Effector memory CD8-positive, alpha-beta T cell (primary cell): ENCODE results near the gene USP2.
"Not testable (repeated sequence)": the region's sequence is repeated elsewhere in the genome, so short reads cannot be mapped to it uniquely, and the experiment has no call there.

Experiments used
- ATAC-seq: fragments of 150-1000 bp; cut with Tn5 transposase; replicated peaks from 2 replicates; pipeline ENCODE4 v1.10.0; 2021; ENCODE audit warnings: mild to moderate bottlenecking, moderate library complexity
- DNase-seq, 3 experiments: peaks; one replicate each; pipeline ENCODE4 v3.0.0; 2021
- H3K27ac Mint-ChIP-seq, 2 donors: one replicate each; pipeline ENCODE4 v1.8.0; 2022; ENCODE audit warnings: mild to moderate bottlenecking in 2 of 2, mixed read lengths in 2 of 2, moderate library complexity in 2 of 2
- H3K27me3 Mint-ChIP-seq, 2 donors: one replicate each; pipeline ENCODE4 v1.8.0; 2022; ENCODE audit warnings: mixed read lengths in 2 of 2
- H3K36me3 Mint-ChIP-seq: one replicate; pipeline ENCODE4 v1.8.0; 2022; ENCODE audit warnings: mild to moderate bottlenecking, moderate library complexity, mixed read lengths; ENCODE audit not compliant: insufficient read depth
- H3K4me1 Mint-ChIP-seq, 2 donors: one replicate each; pipeline ENCODE4 v1.8.0; 2022; ENCODE audit warnings: low read depth in 2 of 2, mixed read lengths in 2 of 2
- H3K4me3 Mint-ChIP-seq, 2 donors: one replicate each; pipeline ENCODE4 v1.8.0; 2022; ENCODE audit warnings: mild to moderate bottlenecking in 2 of 2, mixed read lengths in 2 of 2, moderate library complexity in 2 of 2
- H3K9me3 Mint-ChIP-seq, 2 donors: one replicate each; pipeline ENCODE4 v1.8.0; 2022; ENCODE audit warnings: mixed read lengths in 2 of 2

Gene USP2

GRCh38 chr11:119404872-119405271 is 23.4 kb upstream of the USP2 start:
- H3K4me1 Mint-ChIP-seq = no peaks in the 10 kb centered on the region
- no peak overlapping the region for H3K27ac Mint-ChIP-seq
- DNase-seq = no peak
- peaks cover 4% of the 10 kb centered on the region for H3K36me3 Mint-ChIP-seq
- no peak overlapping the region for H3K4me3 Mint-ChIP-seq
- no peaks in the 10 kb centered on the region for H3K9me3 Mint-ChIP-seq
- ATAC-seq = no peak
- H3K27me3 Mint-ChIP-seq = peaks cover 16 to 39% of the 10 kb centered on the region in 2 donors

GRCh38 chr11:119403021-119403420 is 21.5 kb upstream of the USP2 start:
- Mint-ChIP-seq H3K27me3 (peaks cover 35 to 51% of the 10 kb centered on the region in 2 donors), H3K9me3 (peaks cover 4 to 10% of the 10 kb centered on the region in 2 donors), H3K27ac (no peak overlapping the region), H3K36me3 (peaks cover 4% of the 10 kb centered on the region), H3K4me3 (no peak overlapping the region), H3K4me1 (no peaks in the 10 kb centered on the region)
- no peak for ATAC-seq
- DNase-seq = no peak

- no peak overlapping the region for H3K27ac Mint-ChIP-seq
- no peak overlapping the region for H3K4me3 Mint-ChIP-seq
- H3K27me3 Mint-ChIP-seq = peaks cover 40 to 51% of the 10 kb centered on the region in 2 donors
- no peaks in the 10 kb centered on the region for H3K4me1 Mint-ChIP-seq
- H3K36me3 Mint-ChIP-seq = peaks cover 4% of the 10 kb centered on the region
- DNase-seq (no peak), ATAC-seq (no peak)
- peaks cover 9 to 12% of the 10 kb centered on the region in 2 donors for H3K9me3 Mint-ChIP-seq
Observed at GRCh38 chr11:119402470-119402869, 21.0 kb upstream of the USP2 start.

- no peaks in the 10 kb centered on the region for H3K36me3 Mint-ChIP-seq
- H3K27me3 Mint-ChIP-seq = peaks cover 46 to 61% of the 10 kb centered on the region in 2 donors
Observed at GRCh38 chr11:119400860-119401259, 19.4 kb upstream of the USP2 start.

GRCh38 chr11:119397740-119398139 is 16.2 kb upstream of the USP2 start:
- peaks cover 68 to 71% of the 10 kb centered on the region in 2 donors for H3K27me3 Mint-ChIP-seq
- no peak for DNase-seq
- peaks cover 9 to 12% of the 10 kb centered on the region in 2 donors for H3K9me3 Mint-ChIP-seq
- no peaks in the 10 kb centered on the region for H3K36me3 Mint-ChIP-seq
- no peak for ATAC-seq
- no peak overlapping the region for H3K27ac Mint-ChIP-seq
- H3K4me1 Mint-ChIP-seq = no peaks in the 10 kb centered on the region
- no peak overlapping the region for H3K4me3 Mint-ChIP-seq

More at GRCh38 chr11:119400860-119401259, 19.4 kb upstream of the USP2 start:
- Mint-ChIP-seq H3K27ac (no peak overlapping the region), H3K4me1 (no peaks in the 10 kb centered on the region), H3K9me3 (peaks cover 9 to 12% of the 10 kb centered on the region in 2 donors), H3K4me3 (no peak overlapping the region)
- ATAC-seq (no peak), DNase-seq (no peak)

GRCh38 chr11:119396835-119397234 is 15.3 kb upstream of the USP2 start:
- Mint-ChIP-seq H3K4me1 (no peaks in the 10 kb centered on the region), H3K36me3 (no peaks in the 10 kb centered on the region), H3K27ac (no peak overlapping the region), H3K27me3 (peaks cover 64 to 67% of the 10 kb centered on the region in 2 donors), H3K9me3 (peaks cover 9 to 12% of the 10 kb centered on the region in 2 donors), H3K4me3 (no peak overlapping the region)
- ATAC-seq (no peak), DNase-seq (no peak)

- DNase-seq = no peak
- Mint-ChIP-seq H3K27ac (no peak overlapping the region), H3K36me3 (no peaks in the 10 kb centered on the region)
Observed at GRCh38 chr11:119391275-119391674, 9.8 kb upstream of the USP2 start.

GRCh38 chr11:119389611-119390254 is 8.2 kb upstream of the USP2 start:
- DNase-seq = no peak
- Mint-ChIP-seq H3K4me1 (peaks cover 0 to 1% of the 10 kb centered on the region in 2 donors), H3K4me3 (no peak overlapping the region), H3K9me3 (no peaks in the 10 kb centered on the region), H3K27ac (no peak overlapping the region), H3K27me3 (peaks cover 27 to 35% of the 10 kb centered on the region in 2 donors), H3K36me3 (no peaks in the 10 kb centered on the region)
- ATAC-seq = no peak

More at GRCh38 chr11:119391275-119391674, 9.8 kb upstream of the USP2 start:
- H3K27me3 Mint-ChIP-seq = peaks cover 36 to 44% of the 10 kb centered on the region in 2 donors
- no peak overlapping the region for H3K4me3 Mint-ChIP-seq
- ATAC-seq = no peak
- H3K4me1 Mint-ChIP-seq = peaks cover 0 to 1% of the 10 kb centered on the region in 2 donors
- no peaks in the 10 kb centered on the region for H3K9me3 Mint-ChIP-seq

- Mint-ChIP-seq H3K27me3 (peaks cover 15 to 22% of the 10 kb centered on the region in 2 donors), H3K4me1 (peaks cover 0 to 1% of the 10 kb centered on the region in 2 donors), H3K27ac (no peak overlapping the region), H3K4me3 (no peak overlapping the region), H3K9me3 (no peaks in the 10 kb centered on the region), H3K36me3 (no peaks in the 10 kb centered on the region)
- ATAC-seq (no peak), DNase-seq (no peak)
Observed at GRCh38 chr11:119388103-119388502, 6.6 kb upstream of the USP2 start.

- H3K4me1 Mint-ChIP-seq = peaks cover 0 to 4% of the 10 kb centered on the region in 2 donors
Observed at GRCh38 chr11:119384332-119384731, 2.8 kb upstream of the USP2 start.

GRCh38 chr11:119382513-119382912 is 1.0 kb upstream of the USP2 start:
- H3K36me3 Mint-ChIP-seq, H3K27ac Mint-ChIP-seq, H3K4me3 Mint-ChIP-seq, H3K9me3 Mint-ChIP-seq, H3K4me1 Mint-ChIP-seq, DNase-seq, ATAC-seq, H3K27me3 Mint-ChIP-seq: not testable (repeated sequence)

More at GRCh38 chr11:119384332-119384731, 2.8 kb upstream of the USP2 start:
- no peaks in the 10 kb centered on the region for H3K9me3 Mint-ChIP-seq
- H3K27ac Mint-ChIP-seq = no peak overlapping the region
- ATAC-seq (no peak), DNase-seq (no peak)
- H3K4me3 Mint-ChIP-seq = no peak overlapping the region
- H3K36me3 Mint-ChIP-seq = no peaks in the 10 kb centered on the region
- H3K27me3 Mint-ChIP-seq = peaks cover 0 to under 1% of the 10 kb centered on the region in 2 donors

GRCh38 chr11:119382101-119382500 is 611 bp upstream of the USP2 start:
- Mint-ChIP-seq H3K9me3 (no peaks in the 10 kb centered on the region), H3K4me3 (no peak overlapping the region), H3K27me3 (no peaks in the 10 kb centered on the region), H3K27ac (no peak overlapping the region), H3K36me3 (no peaks in the 10 kb centered on the region), H3K4me1 (peaks cover 0 to 4% of the 10 kb centered on the region in 2 donors)
- ATAC-seq (no peak), DNase-seq (no peak)

GRCh38 chr11:119380827-119381180 is 686 bp downstream of the USP2 start:
- no peak for ATAC-seq
- no peaks in the 10 kb centered on the region for H3K9me3 Mint-ChIP-seq
- H3K27me3 Mint-ChIP-seq = peaks cover 0 to 9% of the 10 kb centered on the region in 2 donors
- DNase-seq = no peak
- no peak overlapping the region for H3K4me3 Mint-ChIP-seq
- peaks cover 0 to 7% of the 10 kb centered on the region in 2 donors for H3K4me1 Mint-ChIP-seq
- H3K36me3 Mint-ChIP-seq = peaks cover 2% of the 10 kb centered on the region
- no peak overlapping the region for H3K27ac Mint-ChIP-seq

GRCh38 chr11:119380160-119380826 is 1.2 kb downstream of the USP2 start:
- Mint-ChIP-seq H3K4me1 (peaks cover 0 to 7% of the 10 kb centered on the region in 2 donors), H3K36me3 (peaks cover 6% of the 10 kb centered on the region), H3K27me3 (peaks cover 0 to 10% of the 10 kb centered on the region in 2 donors), H3K4me3 (no peak overlapping the region), H3K27ac (no peak overlapping the region), H3K9me3 (no peaks in the 10 kb centered on the region)
- DNase-seq = no peak
- ATAC-seq = no peak
